ENCODE results near the gene INAFM2.

DNA sequence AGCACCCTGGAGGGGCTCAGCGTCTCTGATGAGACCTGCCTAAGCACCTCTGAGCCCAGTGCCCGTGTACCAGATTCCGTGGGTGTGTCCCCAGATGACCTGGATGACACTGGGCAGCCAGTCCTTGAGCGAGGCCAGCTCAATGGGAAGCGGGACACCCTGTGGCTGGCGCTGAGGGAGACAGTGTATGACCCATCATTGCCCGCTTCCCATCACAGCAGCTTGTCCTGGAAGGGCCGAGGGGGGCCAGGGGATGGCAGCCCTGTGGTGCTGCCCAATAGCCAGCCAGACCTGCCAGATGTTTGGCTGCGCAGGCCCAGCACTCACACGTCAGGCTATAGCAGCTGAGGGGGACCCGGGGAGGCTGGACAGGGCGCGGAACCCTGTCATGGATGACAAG, 46.5 kb downstream of the INAFM2 start:
- TF ChIP-seq EZH2 (IDR thresholded peaks at IDR 0.05; ENCODE audit: low read length, missing control alignments): no peak
- TF ChIP-seq, protein P1, sequence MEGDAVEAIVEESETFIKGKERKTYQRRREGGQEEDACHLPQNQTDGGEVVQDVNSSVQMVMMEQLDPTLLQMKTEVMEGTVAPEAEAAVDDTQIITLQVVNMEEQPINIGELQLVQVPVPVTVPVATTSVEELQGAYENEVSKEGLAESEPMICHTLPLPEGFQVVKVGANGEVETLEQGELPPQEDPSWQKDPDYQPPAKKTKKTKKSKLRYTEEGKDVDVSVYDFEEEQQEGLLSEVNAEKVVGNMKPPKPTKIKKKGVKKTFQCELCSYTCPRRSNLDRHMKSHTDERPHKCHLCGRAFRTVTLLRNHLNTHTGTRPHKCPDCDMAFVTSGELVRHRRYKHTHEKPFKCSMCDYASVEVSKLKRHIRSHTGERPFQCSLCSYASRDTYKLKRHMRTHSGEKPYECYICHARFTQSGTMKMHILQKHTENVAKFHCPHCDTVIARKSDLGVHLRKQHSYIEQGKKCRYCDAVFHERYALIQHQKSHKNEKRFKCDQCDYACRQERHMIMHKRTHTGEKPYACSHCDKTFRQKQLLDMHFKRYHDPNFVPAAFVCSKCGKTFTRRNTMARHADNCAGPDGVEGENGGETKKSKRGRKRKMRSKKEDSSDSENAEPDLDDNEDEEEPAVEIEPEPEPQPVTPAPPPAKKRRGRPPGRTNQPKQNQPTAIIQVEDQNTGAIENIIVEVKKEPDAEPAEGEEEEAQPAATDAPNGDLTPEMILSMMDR (conservative IDR thresholded peaks at IDR 0.05 in 1 of 2, IDR thresholded peaks at IDR 0.05 in 1 of 2; ENCODE audit: low read depth in 1 of 2, low read length in 2 of 2): no peak
